ENCODE results near the gene NTS. TPM values are rescaled to one million over a fixed set of nuclear protein-coding genes. Genes with fewer than 3 reads are reported as not detected.

The NTS gene
- polyA plus RNA-seq, 4 donors: 4.7 to 11.9 (median 9.2) TPM

- peak in 1 of 4 donors; percentile 20 for DNase-seq (ENCODE audit: low read depth in 4 of 4, low spot score in 3 of 4)
These were observed 46.3 kb downstream of the NTS start for GRCh38 chr12:85920324-85920947.

GRCh38 chr12:85923767-85924331 lies 49.8 kb downstream of the NTS start:
- DNase-seq (ENCODE audit: low read depth in 4 of 4, low spot score in 3 of 4): no peak

GRCh38 chr12:85927166-85927565 lies 53.1 kb downstream of the NTS start:
- no peak for DNase-seq (ENCODE audit: low read depth in 4 of 4, low spot score in 3 of 4)

Other genes with a start within 250 kb of the NTS start
- gene RASSF9, start 37.9 kb upstream of the NTS start, polyA plus RNA-seq (ENCODE audit: insufficient read length in 4 of 4): 10 to 100 TPM; 13.8 to 20.1 (median 19.0) TPM